Stimulated activated CD4-positive, alpha-beta T cell treated with anti-CD3 and anti-CD28 coated beads, Interleukin-1b, Interleukin-23, amount 100 ng/mL, for 24 hours (primary cell): ENCODE measurements around the gene MYL4.
"Not testable (repeated sequence)": the region's sequence is repeated elsewhere in the genome, so short reads cannot be mapped to it uniquely, and the experiment has no call there.

ENCODE experiments used
- DNase-seq, 4 experiments: peaks; one replicate each; pipeline ENCODE4 v3.0.0-alpha.2; 2020; ENCODE audit warnings: low read depth in 4 of 4, low spot score in 1 of 4

Gene MYL4

DNA sequence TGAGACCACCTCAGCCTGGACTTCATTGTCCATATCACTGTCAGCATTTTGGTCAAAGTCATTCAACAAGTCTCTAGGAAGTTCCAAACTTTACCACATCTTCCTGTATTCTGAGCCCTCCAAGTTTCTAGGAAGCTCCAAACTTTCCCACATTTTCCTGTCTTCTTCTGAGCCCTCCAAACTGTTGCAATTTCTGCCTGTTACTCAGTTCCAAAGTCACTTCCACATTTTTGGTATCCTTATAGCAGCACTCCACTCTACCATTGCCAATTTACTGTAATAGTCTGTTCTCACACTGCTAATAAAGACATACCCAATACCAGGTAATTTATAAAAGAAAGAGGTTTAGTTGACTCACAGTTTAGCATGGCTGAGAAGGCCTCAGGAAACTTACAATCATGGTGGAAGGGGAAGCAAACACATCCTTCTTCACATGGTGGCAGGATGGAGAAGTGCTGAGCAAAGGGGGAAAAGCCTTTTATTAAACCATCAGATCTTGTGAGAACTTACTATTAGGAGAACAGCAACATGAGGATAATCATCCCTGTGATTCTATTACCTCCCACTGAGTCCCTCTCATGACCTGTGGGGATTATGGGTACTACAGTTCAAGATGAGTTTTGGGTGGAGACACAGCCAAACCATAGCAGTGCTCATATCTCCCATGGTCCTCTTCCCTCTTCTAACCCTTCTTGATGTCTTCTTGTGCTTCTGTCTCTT is 60.6 kb downstream of the MYL4 start:
- not testable (repeated sequence) for DNase-seq

DNA sequence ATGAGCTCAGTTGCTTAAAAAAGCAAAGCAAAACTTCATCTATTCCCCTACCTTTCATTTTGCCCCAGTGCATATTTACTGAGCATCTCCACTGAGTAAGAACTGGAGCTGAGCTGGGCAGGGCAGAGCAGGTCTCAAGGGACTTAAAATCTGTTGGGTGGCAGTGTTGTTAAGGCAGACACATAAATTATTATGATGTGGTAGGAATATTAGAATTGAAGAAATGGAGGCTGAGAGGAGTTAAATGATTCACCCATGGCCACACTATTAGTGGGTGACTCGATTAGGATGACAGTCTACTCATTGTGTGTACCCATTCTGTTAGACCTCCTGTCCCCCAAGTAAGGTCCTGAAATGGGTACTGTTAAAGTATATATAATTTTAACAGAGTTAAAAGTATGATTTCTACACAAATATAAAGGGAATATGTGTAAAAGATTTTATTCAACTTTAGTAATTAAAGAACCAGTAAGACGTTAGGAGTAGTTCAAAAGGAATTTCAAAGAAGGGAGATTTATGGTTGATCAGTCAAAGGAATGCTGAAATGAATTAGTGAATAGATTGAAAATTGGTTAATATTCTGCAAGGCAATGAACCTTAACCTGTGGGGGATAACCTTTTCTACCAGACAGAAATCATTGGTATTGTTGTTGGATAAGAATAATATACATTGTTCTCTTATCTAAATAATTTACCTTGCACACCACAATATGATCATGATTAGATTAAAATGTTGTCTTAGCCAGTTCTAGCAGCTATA is 62.0 kb downstream of the MYL4 start:
- no peak for DNase-seq

DNA sequence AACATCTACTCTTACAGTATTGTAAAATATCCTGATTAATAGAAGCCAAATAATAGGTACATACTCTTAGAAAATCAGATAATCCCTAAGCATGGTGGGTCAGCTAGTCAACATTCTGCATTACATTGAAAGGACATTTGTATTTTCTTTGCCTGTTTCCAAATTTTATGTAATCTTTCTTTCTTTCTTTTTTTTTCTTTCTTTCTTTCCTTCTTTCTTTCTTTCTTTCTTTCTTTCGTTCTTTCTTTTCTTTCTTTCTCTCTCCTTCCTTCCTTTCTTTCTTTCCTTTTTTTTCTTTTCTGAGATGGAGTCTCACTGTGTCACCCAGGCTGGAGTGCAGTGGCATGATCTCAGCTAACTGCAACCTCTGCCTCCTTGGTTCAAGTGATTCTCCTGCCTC is 63.3 kb downstream of the MYL4 start:
- DNase-seq = no peak

DNA sequence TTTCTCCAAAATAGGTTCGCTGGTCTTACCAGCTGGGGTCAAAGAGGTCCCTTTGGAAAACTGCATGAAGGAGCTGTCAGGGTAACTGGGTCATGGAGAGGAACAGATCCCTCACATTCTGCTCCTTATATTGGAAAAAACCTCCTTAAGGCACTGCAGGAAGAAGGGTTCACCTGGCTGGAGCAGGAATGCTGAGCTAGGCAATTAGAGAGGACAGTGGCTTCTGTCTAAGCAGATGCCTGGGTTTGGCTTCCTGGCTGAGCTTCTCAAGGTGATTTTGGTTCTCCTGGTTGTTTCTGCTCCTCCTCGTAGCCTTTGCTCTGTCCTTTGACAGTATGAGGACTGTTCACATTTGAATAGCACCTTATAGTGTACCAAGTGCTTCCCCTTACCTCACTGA is 64.1 kb downstream of the MYL4 start:
- no peak for DNase-seq
